ENCODE measurements around the gene LRRC25. TPM values are rescaled to one million over a fixed set of nuclear protein-coding genes. Genes with fewer than 3 reads are reported as not detected.

LRRC25 gene
- total RNA-seq, 1 experiment from 2014 or later = not detected

- no peak overlapping the region for H3K27ac ChIP-seq
- intact Hi-C loops (cut with micrococcal nuclease; ENCODE audit: unreplicated experiment) = no loop called here
- no peak overlapping the region for H2AFZ ChIP-seq
- CTCF ChIA-PET = no interaction called here
- no peak overlapping the region for H3K4me3 ChIP-seq
- no peak for DNase-seq
- no peaks in the 10 kb centered on the region for H3K27me3 ChIP-seq (ENCODE audit: insufficient read depth, low read depth)
- H3K79me2 ChIP-seq (ENCODE audit: low read depth) = peaks cover 44% of the 10 kb centered on the region
- H3K36me3 ChIP-seq (ENCODE audit: low read depth) = no peaks in the 10 kb centered on the region
- no TSS peak for BruUV-seq (replicated peaks)
- H3K9me2 ChIP-seq (ENCODE audit: insufficient read depth) = no peaks in the 10 kb centered on the region
- POLR2A ChIA-PET (ENCODE audit: unreplicated experiment) = no interaction called here
- H3F3A ChIP-seq (ENCODE audit: insufficient read depth, low read depth) = peaks cover 21% of the 10 kb centered on the region
- H3K9me3 ChIP-seq (ENCODE audit: insufficient read depth, low read depth) = no peaks in the 10 kb centered on the region
- no peak overlapping the region for H3K4me2 ChIP-seq
- H3K4me1 ChIP-seq (replicated peaks; ENCODE audit: insufficient read depth) = peaks cover 25% of the 10 kb centered on the region
- peaks cover 61% of the 10 kb centered on the region for H4K20me1 ChIP-seq (ENCODE audit: insufficient read depth)
- TF ChIP-seq EZH2 (IDR thresholded peaks at IDR 0.05; ENCODE audit: low read depth) (no peak), CTCF (conservative IDR thresholded peaks at IDR 0.05) (no peak)
Measured at GRCh38 chr19:18422530-18423191, 25.2 kb upstream of the LRRC25 start.

GRCh38 chr19:18421371-18421959, 24.0 kb upstream of the LRRC25 start:
- Histone ChIP-seq H3F3A (ENCODE audit: insufficient read depth, low read depth) (peaks cover 29% of the 10 kb centered on the region), H3K27me3 (ENCODE audit: insufficient read depth, low read depth) (no peaks in the 10 kb centered on the region), H3K9me2 (ENCODE audit: insufficient read depth) (no peaks in the 10 kb centered on the region), H2AFZ (no peak overlapping the region), H3K4me2 (peak overlapping the region; percentile 76), H3K4me3 (no peak overlapping the region), H3K36me3 (ENCODE audit: low read depth) (no peaks in the 10 kb centered on the region), H4K20me1 (ENCODE audit: insufficient read depth) (peaks cover 57% of the 10 kb centered on the region), H3K4me1 (replicated peaks; ENCODE audit: insufficient read depth) (peaks cover 31% of the 10 kb centered on the region), H3K79me2 (ENCODE audit: low read depth) (peaks cover 44% of the 10 kb centered on the region), H3K9me3 (ENCODE audit: insufficient read depth, low read depth) (no peaks in the 10 kb centered on the region), H3K27ac (no peak overlapping the region)
- BruUV-seq (replicated peaks) = no TSS peak
- ChIA-PET CTCF (no interaction called here), POLR2A (ENCODE audit: unreplicated experiment) (interaction anchor here (0.6 kb wide), 1 partner anchor 435 kb away, joined by 5 read pairs; no protein-coding TSS in a partner anchor)
- no peak for DNase-seq
- TF ChIP-seq CTCF (conservative IDR thresholded peaks at IDR 0.05) (no peak), EZH2 (IDR thresholded peaks at IDR 0.05; ENCODE audit: low read depth) (no peak)
- intact Hi-C loops (cut with micrococcal nuclease; ENCODE audit: unreplicated experiment) = no loop called here

- H3K9me2 ChIP-seq (ENCODE audit: insufficient read depth) = no peaks in the 10 kb centered on the region
- peaks cover 36% of the 10 kb centered on the region for H3K4me1 ChIP-seq (replicated peaks; ENCODE audit: insufficient read depth)
- no peak for DNase-seq
- TF ChIP-seq CTCF (conservative IDR thresholded peaks at IDR 0.05) = no peak
- no peak for TF ChIP-seq EZH2 (IDR thresholded peaks at IDR 0.05; ENCODE audit: low read depth)
- H4K20me1 ChIP-seq (ENCODE audit: insufficient read depth) = peaks cover 54% of the 10 kb centered on the region
- peaks cover 44% of the 10 kb centered on the region for H3K79me2 ChIP-seq (ENCODE audit: low read depth)
- no peaks in the 10 kb centered on the region for H3K27me3 ChIP-seq (ENCODE audit: insufficient read depth, low read depth)
- no peak overlapping the region for H3K27ac ChIP-seq
- POLR2A ChIA-PET (ENCODE audit: unreplicated experiment) = interaction anchor here (0.5 to 0.6 kb wide), 2 partner anchors 435 to 548 kb away, joined by 5 to 6 read pairs; no protein-coding TSS in a partner anchor
- H3K4me2 ChIP-seq = peak overlapping the region; percentile 76
- peaks cover 35% of the 10 kb centered on the region for H3F3A ChIP-seq (ENCODE audit: insufficient read depth, low read depth)
- intact Hi-C loops (cut with micrococcal nuclease; ENCODE audit: unreplicated experiment) = no loop called here
- no peak overlapping the region for H2AFZ ChIP-seq
- H3K4me3 ChIP-seq = peak overlapping the region; percentile 68; the same call in 1 of the 2 replicates
- no TSS peak for BruUV-seq (replicated peaks)
- no peaks in the 10 kb centered on the region for H3K36me3 ChIP-seq (ENCODE audit: low read depth)
- H3K9me3 ChIP-seq (ENCODE audit: insufficient read depth, low read depth) = no peaks in the 10 kb centered on the region
- CTCF ChIA-PET = no interaction called here
Measured at GRCh38 chr19:18420930-18421329, 23.5 kb upstream of the LRRC25 start.
